Bronchial epithelial cell (primary cell): ENCODE results near the gene ITSN1. TPM values are rescaled to one million over a fixed set of nuclear protein-coding genes. Genes with fewer than 3 reads are reported as not detected.

ENCODE experiments used
- DNase-seq: peaks from one replicate; pipeline ENCODE4 v3.0.0-alpha.2; 2010; ENCODE audit warnings: low read depth
- FAIRE-seq: peaks from 2 replicates; lab custom pipeline; 2011; peaks lifted over from hg19 to GRCh38; lab: Jason Lieb, UNC
- H3K27me3 ChIP-seq: 2 replicates; pipeline ENCODE4 v1.5.1; 2011; ENCODE audit warnings: low read length; ENCODE audit not compliant: control insufficient read depth, insufficient read depth
- H3K36me3 ChIP-seq: 2 replicates; pipeline ENCODE4 v1.5.1; 2011; ENCODE audit warnings: low read length; ENCODE audit not compliant: control insufficient read depth, insufficient read depth
- H3K4me3 ChIP-seq: 2 replicates; pipeline ENCODE4 v1.5.1; 2011; ENCODE audit warnings: mild to moderate bottlenecking, low read depth, low read length, control low read depth
- total RNA-seq: library from RNA; depleted of rRNA; stranded (reverse); fragments of >200 nt; gene quantifications from 2 replicates; pipeline ENCODE4 v1.2.1, GENCODE V29; 2014
- TF ChIP-seq, protein P1 (sequence below): IDR thresholded peaks from 2 replicates; pipeline ENCODE4 v1.5.1; 2011; ENCODE audit warnings: mild to moderate bottlenecking, moderate library complexity, low read length, control low read depth, inconsistent platforms; ENCODE audit not compliant: insufficient read depth, severe bottlenecking

Gene ITSN1
- total RNA-seq, 1 donor from 2014 or later = 15.0 TPM

- FAIRE-seq (no peak), DNase-seq (no peak)
- TF ChIP-seq, protein P1, sequence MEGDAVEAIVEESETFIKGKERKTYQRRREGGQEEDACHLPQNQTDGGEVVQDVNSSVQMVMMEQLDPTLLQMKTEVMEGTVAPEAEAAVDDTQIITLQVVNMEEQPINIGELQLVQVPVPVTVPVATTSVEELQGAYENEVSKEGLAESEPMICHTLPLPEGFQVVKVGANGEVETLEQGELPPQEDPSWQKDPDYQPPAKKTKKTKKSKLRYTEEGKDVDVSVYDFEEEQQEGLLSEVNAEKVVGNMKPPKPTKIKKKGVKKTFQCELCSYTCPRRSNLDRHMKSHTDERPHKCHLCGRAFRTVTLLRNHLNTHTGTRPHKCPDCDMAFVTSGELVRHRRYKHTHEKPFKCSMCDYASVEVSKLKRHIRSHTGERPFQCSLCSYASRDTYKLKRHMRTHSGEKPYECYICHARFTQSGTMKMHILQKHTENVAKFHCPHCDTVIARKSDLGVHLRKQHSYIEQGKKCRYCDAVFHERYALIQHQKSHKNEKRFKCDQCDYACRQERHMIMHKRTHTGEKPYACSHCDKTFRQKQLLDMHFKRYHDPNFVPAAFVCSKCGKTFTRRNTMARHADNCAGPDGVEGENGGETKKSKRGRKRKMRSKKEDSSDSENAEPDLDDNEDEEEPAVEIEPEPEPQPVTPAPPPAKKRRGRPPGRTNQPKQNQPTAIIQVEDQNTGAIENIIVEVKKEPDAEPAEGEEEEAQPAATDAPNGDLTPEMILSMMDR = no peak
- Histone ChIP-seq H3K4me3 (no peak overlapping the region), H3K27me3 (no peaks in the 10 kb centered on the region), H3K36me3 (peaks cover 1% of the 10 kb centered on the region)
Observed at GRCh38 chr21:33899199-33899598, 256.9 kb downstream of the ITSN1 start.

- H3K4me3 ChIP-seq = no peak overlapping the region
- H3K36me3 ChIP-seq = peaks cover 7% of the 10 kb centered on the region
- no peaks in the 10 kb centered on the region for H3K27me3 ChIP-seq
- DNase-seq (peak; percentile 34), FAIRE-seq (peak; percentile 43)
- TF ChIP-seq, protein P1 = peak; percentile 58
Observed at GRCh38 chr21:33901412-33902288, 259.3 kb downstream of the ITSN1 start.

GRCh38 chr21:33902349-33902748 is 260.0 kb downstream of the ITSN1 start:
- Histone ChIP-seq H3K36me3 (peaks cover 10% of the 10 kb centered on the region), H3K27me3 (no peaks in the 10 kb centered on the region), H3K4me3 (no peak overlapping the region)
- FAIRE-seq (peak; percentile 50), DNase-seq (no peak)
- TF ChIP-seq, protein P1 = no peak

DNA sequence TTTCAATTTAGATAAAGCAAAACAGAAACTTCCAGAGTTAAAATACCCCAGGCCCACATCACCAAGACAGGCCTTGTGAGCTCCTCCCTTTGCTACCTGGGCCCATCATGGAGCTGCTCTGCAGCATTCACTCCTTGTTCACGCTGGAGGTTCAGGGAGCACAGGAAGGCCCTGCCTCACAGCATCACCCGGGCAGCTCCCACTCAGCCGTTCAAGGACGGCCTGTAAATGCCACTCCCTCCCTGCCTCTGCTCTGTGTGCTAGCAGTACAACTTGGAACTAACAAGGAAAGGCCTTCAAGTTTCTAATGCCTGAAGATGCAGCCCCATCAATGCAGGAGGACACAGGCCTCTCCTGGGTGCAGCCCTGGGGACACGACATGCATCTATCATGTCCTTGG is 261.7 kb downstream of the ITSN1 start:
- Histone ChIP-seq H3K36me3 (peaks cover 16% of the 10 kb centered on the region), H3K27me3 (no peaks in the 10 kb centered on the region), H3K4me3 (no peak overlapping the region)
- FAIRE-seq (no peak), DNase-seq (no peak)
- TF ChIP-seq, protein P1 = no peak

DNA sequence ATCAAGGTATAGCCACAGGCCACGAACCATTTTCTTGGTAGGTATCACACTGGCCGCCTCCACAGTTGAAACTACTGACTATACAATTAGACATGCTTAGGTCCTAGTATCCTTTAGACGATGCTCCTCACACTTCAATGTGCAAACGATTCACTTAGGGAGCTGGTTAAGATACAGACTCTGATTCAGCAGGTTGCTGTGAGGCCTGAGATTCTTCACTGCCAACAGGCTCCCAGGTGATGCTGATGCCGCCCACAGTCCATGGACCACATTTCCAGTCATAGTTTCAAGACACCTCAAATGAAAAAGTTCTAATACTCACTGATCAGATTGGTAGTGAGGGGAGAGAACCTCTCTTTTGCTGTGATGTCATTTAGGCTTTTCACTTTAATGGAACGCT is 266.5 kb downstream of the ITSN1 start:
- FAIRE-seq (no peak), DNase-seq (no peak)
- Histone ChIP-seq H3K27me3 (no peaks in the 10 kb centered on the region), H3K36me3 (peaks cover 26% of the 10 kb centered on the region), H3K4me3 (no peak overlapping the region)
- TF ChIP-seq, protein P1 = no peak
